HEK293 (cell line): ENCODE data around the gene ADRM1.

ENCODE experiments used
- CTCF ChIA-PET: fragments of 350-600 bp; formaldehyde crosslinking; extraction: SDS; loops from one replicate; lab custom pipeline; 2021; ENCODE audit warnings: antibody characterized with exemption; lab: Yijun Ruan, JAX
- POLR2A ChIA-PET: fragments of 300-600 bp; formaldehyde crosslinking; extraction: SDS; loops from one replicate; lab custom pipeline; 2020; ENCODE audit warnings: antibody characterized with exemption, inconsistent platforms; lab: Yijun Ruan, JAX
- H3K27ac ChIP-seq: fragments of 200-500 bp; sonication (Bioruptor generic); 2 replicates; pipeline ENCODE4 v1.5.1; 2014; ENCODE audit warnings: low read depth, low read length, control low read depth, inconsistent platforms; ENCODE audit errors: extremely low read depth
- H3K36me3 ChIP-seq, 2 experiments: fragments of 200-500 bp in 1 of 2; sonication (Bioruptor generic) in 1 of 2; 1 replicate in 1 of 2; 2 replicates in 1 of 2; pipeline ENCODE4 v1.5.1; 2014 to 2017; ENCODE audit warnings: inconsistent platforms in 2 of 2, low read length in 2 of 2; ENCODE audit not compliant: control insufficient read depth in 2 of 2, insufficient read depth in 1 of 2
- H3K4me1 ChIP-seq: fragments of 200-500 bp; sonication (Bioruptor generic); 2 replicates; pipeline ENCODE4 v1.5.1; 2014; ENCODE audit warnings: mild to moderate bottlenecking, low read length, inconsistent platforms; ENCODE audit not compliant: control insufficient read depth, insufficient read depth
- H3K4me3 ChIP-seq: 2 replicates; pipeline ENCODE4 v1.5.1; 2011; ENCODE audit warnings: low read depth, mild to moderate bottlenecking, control low read depth, low read length, moderate library complexity
- H3K9me3 ChIP-seq: fragments of 200-500 bp; sonication (Bioruptor generic); 2 replicates; pipeline ENCODE4 v1.5.1; 2014; ENCODE audit warnings: low read depth, low read length, inconsistent platforms; ENCODE audit not compliant: control insufficient read depth, insufficient read depth
- KLF16 ChIP-seq: fragments of 450-650 bp; formaldehyde crosslinking; IDR thresholded peaks from 2 replicates; pipeline ENCODE4 v1.5.1; 2017; ENCODE audit warnings: missing biosample characterization, missing genetic modification characterization
- KLF7 ChIP-seq: fragments of 450-650 bp; formaldehyde crosslinking; IDR thresholded peaks from 2 replicates; pipeline ENCODE4 v1.5.1; 2016; ENCODE audit warnings: missing biosample characterization, missing genetic modification characterization, borderline replicate concordance
- SETDB1 ChIP-seq: IDR thresholded peaks from one replicate; pipeline ENCODE4 v1.6.1; 2017; ENCODE audit warnings: mild to moderate bottlenecking, low read length, moderate library complexity, mixed read lengths; ENCODE audit not compliant: insufficient read length
- SP2 ChIP-seq: fragments of 450-650 bp; formaldehyde crosslinking; IDR thresholded peaks from 2 replicates; pipeline ENCODE4 v1.5.1; 2016; ENCODE audit warnings: missing biosample characterization, missing genetic modification characterization
- SP7 ChIP-seq: fragments of 450-650 bp; formaldehyde crosslinking; IDR thresholded peaks from 2 replicates; pipeline ENCODE4 v1.5.1; 2016; ENCODE audit warnings: missing biosample characterization, missing genetic modification characterization
- YY1 ChIP-seq: fragments of 450-650 bp; formaldehyde crosslinking; IDR thresholded peaks from 2 replicates; pipeline ENCODE4 v1.5.1; 2018; ENCODE audit warnings: missing biosample characterization, missing genetic modification characterization
- ZFP3 ChIP-seq: fragments of 450-650 bp; formaldehyde crosslinking; IDR thresholded peaks from 2 replicates; pipeline ENCODE4 v1.5.1; 2016; ENCODE audit warnings: low read depth, missing biosample characterization, missing genetic modification characterization
- ZFP41 ChIP-seq: fragments of 450-650 bp; formaldehyde crosslinking; IDR thresholded peaks from 2 replicates; pipeline ENCODE4 v1.5.1; 2016; ENCODE audit warnings: missing biosample characterization, missing genetic modification characterization, borderline replicate concordance
- ZNF121 ChIP-seq: fragments of 450-650 bp; formaldehyde crosslinking; IDR thresholded peaks from 2 replicates; pipeline ENCODE4 v1.5.1; 2016; ENCODE audit warnings: missing biosample characterization, missing genetic modification characterization
- ZNF138 ChIP-seq: fragments of 450-650 bp; formaldehyde crosslinking; IDR thresholded peaks from 2 replicates; pipeline ENCODE4 v1.5.1; 2016; ENCODE audit warnings: missing biosample characterization, missing genetic modification characterization, borderline replicate concordance
- ZNF184 ChIP-seq: fragments of 450-650 bp; IDR thresholded peaks from 2 replicates; pipeline ENCODE4 v1.5.1; 2018; ENCODE audit warnings: missing biosample characterization, mild to moderate bottlenecking, missing genetic modification characterization
- ZNF473 ChIP-seq: fragments of 450-650 bp; formaldehyde crosslinking; IDR thresholded peaks from 2 replicates; pipeline ENCODE4 v1.5.1; 2017; ENCODE audit warnings: missing biosample characterization, missing genetic modification characterization
- ZNF510 ChIP-seq: fragments of 450-650 bp; formaldehyde crosslinking; IDR thresholded peaks from 2 replicates; pipeline ENCODE4 v1.5.1; 2018; ENCODE audit warnings: mild to moderate bottlenecking, missing genetic modification characterization, missing biosample characterization; ENCODE audit not compliant: insufficient replicate concordance
- ZNF621 ChIP-seq: fragments of 450-650 bp; formaldehyde crosslinking; IDR thresholded peaks from 2 replicates; pipeline ENCODE4 v1.5.1; 2017; ENCODE audit warnings: missing biosample characterization, missing genetic modification characterization
- TF ChIP-seq, protein P1 (sequence below): fragments of 450-650 bp; formaldehyde crosslinking; IDR thresholded peaks from 2 replicates; pipeline ENCODE4 v1.5.1; 2016; ENCODE audit warnings: missing biosample characterization, missing genetic modification characterization
- TF ChIP-seq, protein P2 (sequence below): fragments of 450-650 bp; formaldehyde crosslinking; IDR thresholded peaks from 2 replicates; pipeline ENCODE4; 2016; ENCODE audit warnings: missing biosample characterization, missing genetic modification characterization
- TF ChIP-seq, protein P3 (sequence below): fragments of 450-650 bp; formaldehyde crosslinking; conservative IDR thresholded peaks from 2 replicates; pipeline ENCODE4 v1.5.1; 2016; ENCODE audit warnings: low read depth, missing biosample characterization, missing genetic modification characterization
- TF ChIP-seq, protein P4 (sequence below): fragments of 450-650 bp; formaldehyde crosslinking; IDR thresholded peaks from 2 replicates; pipeline ENCODE4 v1.5.1; 2016; ENCODE audit warnings: missing biosample characterization, missing genetic modification characterization, low read depth
- TF ChIP-seq, protein P5 (sequence below): fragments of 450-650 bp; formaldehyde crosslinking; optimal IDR thresholded peaks from 2 replicates; pipeline ENCODE3; 2016; ENCODE audit warnings: missing biosample characterization, mild to moderate bottlenecking, missing genetic modification characterization

The ADRM1 gene

DNA sequence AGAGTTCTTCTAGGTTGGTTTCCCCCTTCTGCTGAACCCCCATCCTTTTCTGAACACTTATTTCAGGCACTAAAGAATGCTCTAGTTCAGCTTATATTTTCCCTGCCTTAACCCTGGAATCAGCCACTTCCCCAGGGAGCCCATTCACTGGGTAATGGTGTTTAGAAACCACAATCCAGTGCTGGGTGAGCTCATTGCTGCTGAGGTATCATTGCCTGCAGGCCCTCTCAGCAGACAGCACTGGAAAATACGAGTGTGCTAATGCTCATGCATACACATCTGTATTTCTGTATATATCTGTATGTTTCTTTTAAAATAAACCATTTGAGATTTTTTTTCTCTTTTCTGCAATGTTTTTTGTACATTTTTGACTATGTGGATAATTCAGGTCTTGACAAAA is 37.4 kb upstream of the ADRM1 start:
- ChIA-PET CTCF (no interaction called here), POLR2A (no interaction called here)
- Histone ChIP-seq H3K36me3 (peaks cover 4 to 78% of the 10 kb centered on the region in 2 experiments; a peak in 2 of 3 replicates), H3K9me3 (no peaks in the 10 kb centered on the region), H3K27ac (no peak overlapping the region), H3K4me3 (no peak overlapping the region), H3K4me1 (no peaks in the 10 kb centered on the region)
- TF ChIP-seq ZFP3 (tag by site-specific recombination) (no peak), SETDB1 (peak; percentile 74), ZNF510 (tag by site-specific recombination) (no peak), ZNF473 (no peak), ZNF121 (no peak), SP7 (tag by site-specific recombination) (no peak)
- TF ChIP-seq, protein P1, sequence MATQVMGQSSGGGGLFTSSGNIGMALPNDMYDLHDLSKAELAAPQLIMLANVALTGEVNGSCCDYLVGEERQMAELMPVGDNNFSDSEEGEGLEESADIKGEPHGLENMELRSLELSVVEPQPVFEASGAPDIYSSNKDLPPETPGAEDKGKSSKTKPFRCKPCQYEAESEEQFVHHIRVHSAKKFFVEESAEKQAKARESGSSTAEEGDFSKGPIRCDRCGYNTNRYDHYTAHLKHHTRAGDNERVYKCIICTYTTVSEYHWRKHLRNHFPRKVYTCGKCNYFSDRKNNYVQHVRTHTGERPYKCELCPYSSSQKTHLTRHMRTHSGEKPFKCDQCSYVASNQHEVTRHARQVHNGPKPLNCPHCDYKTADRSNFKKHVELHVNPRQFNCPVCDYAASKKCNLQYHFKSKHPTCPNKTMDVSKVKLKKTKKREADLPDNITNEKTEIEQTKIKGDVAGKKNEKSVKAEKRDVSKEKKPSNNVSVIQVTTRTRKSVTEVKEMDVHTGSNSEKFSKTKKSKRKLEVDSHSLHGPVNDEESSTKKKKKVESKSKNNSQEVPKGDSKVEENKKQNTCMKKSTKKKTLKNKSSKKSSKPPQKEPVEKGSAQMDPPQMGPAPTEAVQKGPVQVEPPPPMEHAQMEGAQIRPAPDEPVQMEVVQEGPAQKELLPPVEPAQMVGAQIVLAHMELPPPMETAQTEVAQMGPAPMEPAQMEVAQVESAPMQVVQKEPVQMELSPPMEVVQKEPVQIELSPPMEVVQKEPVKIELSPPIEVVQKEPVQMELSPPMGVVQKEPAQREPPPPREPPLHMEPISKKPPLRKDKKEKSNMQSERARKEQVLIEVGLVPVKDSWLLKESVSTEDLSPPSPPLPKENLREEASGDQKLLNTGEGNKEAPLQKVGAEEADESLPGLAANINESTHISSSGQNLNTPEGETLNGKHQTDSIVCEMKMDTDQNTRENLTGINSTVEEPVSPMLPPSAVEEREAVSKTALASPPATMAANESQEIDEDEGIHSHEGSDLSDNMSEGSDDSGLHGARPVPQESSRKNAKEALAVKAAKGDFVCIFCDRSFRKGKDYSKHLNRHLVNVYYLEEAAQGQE (tag by site-specific recombination) = no peak
- TF ChIP-seq, protein P2, sequence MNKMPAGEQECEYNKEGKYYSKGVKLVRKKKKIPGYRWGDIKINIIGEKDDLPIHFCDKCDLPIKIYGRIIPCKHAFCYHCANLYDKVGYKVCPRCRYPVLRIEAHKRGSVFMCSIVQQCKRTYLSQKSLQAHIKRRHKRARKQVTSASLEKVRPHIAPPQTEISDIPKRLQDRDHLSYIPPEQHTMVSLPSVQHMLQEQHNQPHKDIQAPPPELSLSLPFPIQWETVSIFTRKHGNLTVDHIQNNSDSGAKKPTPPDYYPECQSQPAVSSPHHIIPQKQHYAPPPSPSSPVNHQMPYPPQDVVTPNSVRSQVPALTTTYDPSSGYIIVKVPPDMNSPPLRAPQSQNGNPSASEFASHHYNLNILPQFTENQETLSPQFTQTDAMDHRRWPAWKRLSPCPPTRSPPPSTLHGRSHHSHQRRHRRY (tag by site-specific recombination) = no peak

DNA sequence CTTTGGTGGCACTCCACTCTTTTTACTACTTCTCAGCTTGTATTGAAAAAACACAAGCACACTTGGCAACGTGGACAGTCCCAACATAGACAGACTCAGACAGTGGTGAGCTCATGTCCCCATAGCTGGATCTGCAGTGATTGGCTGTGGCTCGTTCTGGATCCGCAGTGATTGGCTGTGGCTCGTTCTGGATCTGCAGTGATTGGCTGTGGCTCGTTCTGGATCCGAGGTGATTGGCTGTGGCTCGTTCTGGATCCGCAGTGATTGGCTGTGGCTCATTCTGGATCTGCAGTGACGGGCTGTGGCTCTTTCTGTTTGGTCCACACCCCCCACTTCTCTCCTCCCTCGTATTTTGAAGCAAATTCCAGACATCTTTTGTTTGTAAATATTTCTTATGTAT is 36.5 kb upstream of the ADRM1 start:
- ChIA-PET CTCF (no interaction called here), POLR2A (no interaction called here)
- TF ChIP-seq SP2 (tag by site-specific recombination) = peak; percentile 26; the same call in 1 of the 2 replicates
- no peak for TF ChIP-seq ZNF184 (tag by site-specific recombination)
- TF ChIP-seq KLF16 (tag by site-specific recombination) = no peak
- no peak for TF ChIP-seq ZFP3 (tag by site-specific recombination)
- TF ChIP-seq ZNF138 (tag by site-specific recombination) = no peak
- no peak for TF ChIP-seq KLF7
- TF ChIP-seq ZFP41 (tag by site-specific recombination) = no peak

DNA sequence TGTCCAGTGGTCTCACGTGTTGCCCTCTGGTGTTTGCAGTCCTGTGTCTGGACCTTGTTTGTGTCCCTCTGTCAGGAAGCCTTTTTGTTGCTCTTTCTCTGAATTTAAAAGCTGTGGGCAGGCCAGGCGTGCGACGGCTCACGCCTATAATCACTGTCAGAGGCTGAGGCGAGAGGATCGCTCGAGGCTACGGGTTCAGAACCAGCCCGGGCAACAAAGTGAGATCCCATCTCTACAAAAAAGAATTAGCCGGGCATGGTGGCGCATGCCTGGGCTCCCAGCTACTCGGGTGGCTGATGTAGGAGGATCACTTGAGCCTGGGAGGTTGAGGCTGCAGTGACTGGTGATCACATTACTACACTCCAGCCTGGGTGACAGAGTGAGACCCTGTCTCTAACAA is 35.9 kb upstream of the ADRM1 start:
- Histone ChIP-seq H3K4me3 (no peak overlapping the region), H3K36me3 (peaks cover 1 to 68% of the 10 kb centered on the region in 2 experiments; a peak in 2 of 3 replicates), H3K27ac (no peak overlapping the region), H3K9me3 (no peaks in the 10 kb centered on the region), H3K4me1 (no peaks in the 10 kb centered on the region)
- CTCF ChIA-PET = no interaction called here
- POLR2A ChIA-PET = no interaction called here
- no peak for TF ChIP-seq ZFP3 (tag by site-specific recombination)
- no peak for TF ChIP-seq YY1 (tag by site-specific recombination)
- TF ChIP-seq, protein P3, sequence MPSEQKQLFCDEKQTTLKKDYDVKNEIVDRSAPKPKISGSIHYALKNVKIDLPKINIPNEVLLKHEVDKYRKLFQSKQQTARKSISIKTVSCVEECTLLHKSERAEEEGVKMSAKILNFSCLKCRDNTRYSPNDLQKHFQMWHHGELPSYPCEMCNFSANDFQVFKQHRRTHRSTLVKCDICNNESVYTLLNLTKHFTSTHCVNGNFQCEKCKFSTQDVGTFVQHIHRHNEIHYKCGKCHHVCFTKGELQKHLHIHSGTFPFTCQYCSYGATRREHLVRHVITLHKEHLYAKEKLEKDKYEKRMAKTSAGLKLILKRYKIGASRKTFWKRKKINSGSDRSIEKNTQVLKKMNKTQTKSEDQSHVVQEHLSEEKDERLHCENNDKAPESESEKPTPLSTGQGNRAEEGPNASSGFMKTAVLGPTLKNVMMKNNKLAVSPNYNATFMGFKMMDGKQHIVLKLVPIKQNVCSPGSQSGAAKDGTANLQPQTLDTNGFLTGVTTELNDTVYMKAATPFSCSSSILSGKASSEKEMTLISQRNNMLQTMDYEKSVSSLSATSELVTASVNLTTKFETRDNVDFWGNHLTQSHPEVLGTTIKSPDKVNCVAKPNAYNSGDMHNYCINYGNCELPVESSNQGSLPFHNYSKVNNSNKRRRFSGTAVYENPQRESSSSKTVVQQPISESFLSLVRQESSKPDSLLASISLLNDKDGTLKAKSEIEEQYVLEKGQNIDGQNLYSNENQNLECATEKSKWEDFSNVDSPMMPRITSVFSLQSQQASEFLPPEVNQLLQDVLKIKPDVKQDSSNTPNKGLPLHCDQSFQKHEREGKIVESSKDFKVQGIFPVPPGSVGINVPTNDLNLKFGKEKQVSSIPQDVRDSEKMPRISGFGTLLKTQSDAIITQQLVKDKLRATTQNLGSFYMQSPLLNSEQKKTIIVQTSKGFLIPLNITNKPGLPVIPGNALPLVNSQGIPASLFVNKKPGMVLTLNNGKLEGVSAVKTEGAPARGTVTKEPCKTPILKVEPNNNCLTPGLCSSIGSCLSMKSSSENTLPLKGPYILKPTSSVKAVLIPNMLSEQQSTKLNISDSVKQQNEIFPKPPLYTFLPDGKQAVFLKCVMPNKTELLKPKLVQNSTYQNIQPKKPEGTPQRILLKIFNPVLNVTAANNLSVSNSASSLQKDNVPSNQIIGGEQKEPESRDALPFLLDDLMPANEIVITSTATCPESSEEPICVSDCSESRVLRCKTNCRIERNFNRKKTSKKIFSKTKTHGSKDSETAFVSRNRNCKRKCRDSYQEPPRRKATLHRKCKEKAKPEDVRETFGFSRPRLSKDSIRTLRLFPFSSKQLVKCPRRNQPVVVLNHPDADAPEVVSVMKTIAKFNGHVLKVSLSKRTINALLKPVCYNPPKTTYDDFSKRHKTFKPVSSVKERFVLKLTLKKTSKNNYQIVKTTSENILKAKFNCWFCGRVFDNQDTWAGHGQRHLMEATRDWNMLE (tag by site-specific recombination) = no peak
- TF ChIP-seq SETDB1 = no peak
- no peak for TF ChIP-seq ZNF621 (tag by site-specific recombination)
- TF ChIP-seq, protein P4, sequence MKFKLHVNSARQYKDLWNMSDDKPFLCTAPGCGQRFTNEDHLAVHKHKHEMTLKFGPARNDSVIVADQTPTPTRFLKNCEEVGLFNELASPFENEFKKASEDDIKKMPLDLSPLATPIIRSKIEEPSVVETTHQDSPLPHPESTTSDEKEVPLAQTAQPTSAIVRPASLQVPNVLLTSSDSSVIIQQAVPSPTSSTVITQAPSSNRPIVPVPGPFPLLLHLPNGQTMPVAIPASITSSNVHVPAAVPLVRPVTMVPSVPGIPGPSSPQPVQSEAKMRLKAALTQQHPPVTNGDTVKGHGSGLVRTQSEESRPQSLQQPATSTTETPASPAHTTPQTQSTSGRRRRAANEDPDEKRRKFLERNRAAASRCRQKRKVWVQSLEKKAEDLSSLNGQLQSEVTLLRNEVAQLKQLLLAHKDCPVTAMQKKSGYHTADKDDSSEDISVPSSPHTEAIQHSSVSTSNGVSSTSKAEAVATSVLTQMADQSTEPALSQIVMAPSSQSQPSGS (tag by site-specific recombination) = no peak
- TF ChIP-seq, protein P5, sequence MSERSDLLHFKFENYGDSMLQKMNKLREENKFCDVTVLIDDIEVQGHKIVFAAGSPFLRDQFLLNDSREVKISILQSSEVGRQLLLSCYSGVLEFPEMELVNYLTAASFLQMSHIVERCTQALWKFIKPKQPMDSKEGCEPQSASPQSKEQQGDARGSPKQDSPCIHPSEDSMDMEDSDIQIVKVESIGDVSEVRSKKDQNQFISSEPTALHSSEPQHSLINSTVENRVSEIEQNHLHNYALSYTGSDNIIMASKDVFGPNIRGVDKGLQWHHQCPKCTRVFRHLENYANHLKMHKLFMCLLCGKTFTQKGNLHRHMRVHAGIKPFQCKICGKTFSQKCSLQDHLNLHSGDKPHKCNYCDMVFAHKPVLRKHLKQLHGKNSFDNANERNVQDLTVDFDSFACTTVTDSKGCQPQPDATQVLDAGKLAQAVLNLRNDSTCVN (tag by site-specific recombination) = no peak

More for the DNA sequence above, 36.5 kb upstream of the ADRM1 start:
- H3K4me3 ChIP-seq = no peak overlapping the region
- no peak overlapping the region for H3K27ac ChIP-seq
- peaks cover 4 to 68% of the 10 kb centered on the region in 2 experiments; a peak in 2 of 3 replicates for H3K36me3 ChIP-seq
- no peaks in the 10 kb centered on the region for H3K9me3 ChIP-seq
- H3K4me1 ChIP-seq = no peaks in the 10 kb centered on the region
